H9 (cell line): Measurements from ENCODE around the gene TUBB2B. TPM values are rescaled to one million over a fixed set of nuclear protein-coding genes. Genes with fewer than 3 reads are reported as not detected.

Experiments used
- DNase-seq: peaks from one replicate; pipeline ENCODE4 v3.0.0-alpha.2; 2017
- H2AFZ ChIP-seq: one replicate; pipeline ENCODE4 v1.6.1; 2013; ENCODE audit warnings: mild to moderate bottlenecking, low read length, control low read depth, moderate library complexity
- H2AK5ac ChIP-seq: 2 replicates; pipeline ENCODE4 v1.6.1; 2013; ENCODE audit warnings: low read length, control low read depth, mixed read lengths; ENCODE audit not compliant: insufficient read length
- H2BK120ac ChIP-seq: one replicate; pipeline ENCODE4 v1.6.1; 2013; ENCODE audit warnings: low read depth, mild to moderate bottlenecking, low read length, control low read depth, inconsistent platforms; ENCODE audit not compliant: poor library complexity, severe bottlenecking
- H2BK12ac ChIP-seq: 2 replicates; pipeline ENCODE4 v1.6.1; 2013; ENCODE audit warnings: low read length, control low read depth, mixed read lengths, low read depth; ENCODE audit not compliant: insufficient read length
- H2BK15ac ChIP-seq: 2 replicates; pipeline ENCODE4 v1.6.1; 2013; ENCODE audit warnings: low read depth, low read length, control low read depth
- H2BK20ac ChIP-seq: one replicate; pipeline ENCODE4 v1.6.1; 2013; ENCODE audit warnings: low read depth, mild to moderate bottlenecking, low read length, control low read depth, inconsistent platforms; ENCODE audit not compliant: poor library complexity, severe bottlenecking
- H2BK5ac ChIP-seq: 2 replicates; pipeline ENCODE4 v1.6.1; 2013; ENCODE audit warnings: low read length, control low read depth, mixed read lengths; ENCODE audit not compliant: insufficient read length
- H3K14ac ChIP-seq: 2 replicates; pipeline ENCODE4 v1.6.1; 2013; ENCODE audit warnings: low read length, control low read depth; ENCODE audit not compliant: insufficient read depth
- H3K18ac ChIP-seq: 2 replicates; pipeline ENCODE4 v1.6.1; 2013; ENCODE audit warnings: low read depth, mild to moderate bottlenecking, mixed read lengths, low read length, control low read depth; ENCODE audit not compliant: insufficient read length
- H3K23ac ChIP-seq: 2 replicates; pipeline ENCODE4 v1.6.1; 2013; ENCODE audit warnings: low read length, control low read depth, mixed read lengths, low read depth; ENCODE audit not compliant: insufficient read length
- H3K23me2 ChIP-seq: 2 replicates; pipeline ENCODE4 v1.6.1; 2013; ENCODE audit warnings: low read depth, mild to moderate bottlenecking, mixed read lengths, low read length, control low read depth; ENCODE audit not compliant: insufficient read length, poor library complexity, severe bottlenecking
- H3K27ac ChIP-seq: 2 replicates; pipeline ENCODE4 v1.5.1; 2013; ENCODE audit warnings: low read length, control low read depth, mixed read lengths, low read depth; ENCODE audit not compliant: insufficient read length
- H3K27me3 ChIP-seq: 2 replicates; pipeline ENCODE4 v1.6.1; 2013; ENCODE audit warnings: low read length, control low read depth, inconsistent platforms; ENCODE audit not compliant: insufficient read depth
- H3K4ac ChIP-seq: 2 replicates; pipeline ENCODE4 v1.6.1; 2013; ENCODE audit warnings: low read depth, mild to moderate bottlenecking, control low read depth, inconsistent platforms, low read length, moderate library complexity
- H3K4me1 ChIP-seq: 2 replicates; pipeline ENCODE4 v1.6.1; 2013; ENCODE audit warnings: low read length, control low read depth, inconsistent platforms; ENCODE audit not compliant: insufficient read depth
- H3K4me2 ChIP-seq: 2 replicates; pipeline ENCODE4 v1.6.1; 2013; ENCODE audit warnings: low read length, control low read depth, mixed read lengths; ENCODE audit not compliant: insufficient read length, insufficient read depth
- H3K56ac ChIP-seq: 2 replicates; pipeline ENCODE4 v1.6.1; 2013; ENCODE audit warnings: low read depth, mild to moderate bottlenecking, mixed read lengths, low read length, control low read depth; ENCODE audit not compliant: insufficient read length
- H3K79me1 ChIP-seq: 2 replicates; pipeline ENCODE4 v1.6.1; 2013; ENCODE audit warnings: low read depth, mild to moderate bottlenecking, moderate library complexity, low read length, control low read depth, inconsistent platforms; ENCODE audit not compliant: insufficient read depth, poor library complexity, severe bottlenecking
- H3K79me2 ChIP-seq: 2 replicates; pipeline ENCODE4 v1.6.1; 2013; ENCODE audit warnings: low read length, control low read depth, inconsistent platforms; ENCODE audit not compliant: insufficient read depth
- H3K9ac ChIP-seq: 2 replicates; pipeline ENCODE4 v1.6.1; 2013; ENCODE audit warnings: low read length, control low read depth, mixed read lengths; ENCODE audit not compliant: insufficient read length; ENCODE audit errors: extremely low read depth
- H3K9me3 ChIP-seq: one replicate; pipeline ENCODE4 v1.6.1; 2013; ENCODE audit warnings: low read depth, low read length, inconsistent platforms; ENCODE audit not compliant: control insufficient read depth
- H3T11ph ChIP-seq: one replicate; pipeline ENCODE4 v1.6.1; 2013; ENCODE audit warnings: mild to moderate bottlenecking, low read length, control low read depth, inconsistent platforms
- H4K20me1 ChIP-seq: one replicate; pipeline ENCODE4 v1.6.1; 2013; ENCODE audit not compliant: control insufficient read depth, insufficient read length, insufficient read depth
- H4K5ac ChIP-seq: 2 replicates; pipeline ENCODE4 v1.6.1; 2013; ENCODE audit warnings: low read depth, mild to moderate bottlenecking, mixed read lengths, low read length, control low read depth; ENCODE audit not compliant: insufficient read length
- H4K8ac ChIP-seq: replicated peaks from 2 replicates; pipeline ENCODE4 v1.6.1; 2013; ENCODE audit warnings: low read length, control low read depth, mixed read lengths, low read depth; ENCODE audit not compliant: insufficient read length
- H4K91ac ChIP-seq: 2 replicates; pipeline ENCODE4 v1.6.1; 2013; ENCODE audit warnings: low read depth, mild to moderate bottlenecking, moderate library complexity, mixed read lengths, low read length, control low read depth; ENCODE audit not compliant: insufficient read length
- H3K27ac Mint-ChIP-seq, 3 experiments: 2 replicates in 2 of 3; 3 replicates in 1 of 3; pipeline ENCODE4 v1.8.0; 2020 to 2021; ENCODE audit warnings: mixed read lengths in 3 of 3, mild to moderate bottlenecking in 1 of 3, moderate library complexity in 1 of 3
- H3K27me3 Mint-ChIP-seq: 2 replicates; pipeline ENCODE4 v1.8.0; 2021; ENCODE audit warnings: low read depth, mild to moderate bottlenecking, moderate library complexity, mixed read lengths
- H3K36me3 Mint-ChIP-seq, 3 experiments: 2 replicates in 2 of 3; 3 replicates in 1 of 3; pipeline ENCODE4 v1.8.0; 2020 to 2021; ENCODE audit warnings: low read depth in 3 of 3, mixed read lengths in 3 of 3; ENCODE audit not compliant: insufficient read depth in 1 of 3
- H3K4me1 Mint-ChIP-seq, 2 experiments: 2 replicates each; pipeline ENCODE4 v1.8.0; 2020; ENCODE audit warnings: mixed read lengths in 2 of 2
- H3K4me3 Mint-ChIP-seq, 2 experiments: 2 replicates in 1 of 2; 3 replicates in 1 of 2; pipeline ENCODE4 v1.8.0; 2020 to 2021; ENCODE audit warnings: mild to moderate bottlenecking in 2 of 2, mixed read lengths in 2 of 2, moderate library complexity in 1 of 2
- H3K9me3 Mint-ChIP-seq, 2 experiments: 2 replicates in 1 of 2; 3 replicates in 1 of 2; pipeline ENCODE4 v1.8.0; 2020; ENCODE audit warnings: mild to moderate bottlenecking in 2 of 2, mixed read lengths in 2 of 2, moderate library complexity in 1 of 2
- WGBS: extraction: QIAGEN DNeasy Blood & Tissue Kit; methylation state at CpG from one replicate; pipeline ENCODE4 v1.1.7; 2013; ENCODE audit warnings: missing lambda C conversion rate, low lambda C conversion rate, mixed read lengths; ENCODE audit not compliant: insufficient read length; ENCODE audit errors: extremely low coverage; 5-methylcytosine and 5-hydroxymethylcytosine counted together
- total RNA-seq: library from RNA; stranded (reverse); gene quantifications from 2 replicates; pipeline ENCODE4 v1.2.1, GENCODE V29; 2021
- TF ChIP-seq, protein P1 (sequence below): fragments of 200-600 bp; sonication (generic); conservative IDR thresholded peaks from 3 replicates; pipeline ENCODE4 v1.8.0; 2021; ENCODE audit warnings: antibody characterized with exemption, mild to moderate bottlenecking

TUBB2B gene
- total RNA-seq, 1 experiment from 2014 or later, result 320 TPM

DNA sequence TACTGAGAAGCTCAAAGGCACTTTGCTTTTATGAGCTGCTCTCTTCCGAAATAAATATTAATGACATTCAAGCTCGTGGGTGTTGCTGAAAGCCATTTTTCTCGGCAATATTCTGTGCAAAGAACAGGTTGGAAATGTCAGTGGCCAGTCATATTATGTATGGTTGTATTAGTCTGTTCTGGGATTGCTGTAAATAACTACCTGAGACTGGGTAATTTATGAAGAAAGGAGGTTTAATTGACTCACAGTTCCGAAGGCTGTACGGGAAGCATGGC lies 32.1 kb downstream of the TUBB2B start:
- no peaks in the 10 kb centered on the region for H4K20me1 ChIP-seq
- no peak overlapping the region for H2BK5ac ChIP-seq
- H2AFZ ChIP-seq, result no peak overlapping the region
- H3K27me3 ChIP-seq, result no peaks in the 10 kb centered on the region
- Mint-ChIP-seq H3K27ac (no peak overlapping the region), H3K4me3 (no peak overlapping the region), H3K36me3 (peaks cover 2 to 3% (median 2%) of the 10 kb centered on the region in 3 experiments; a peak in 3 of 7 replicates), H3K9me3 (peaks cover 4 to 6% of the 10 kb centered on the region in 2 experiments), H3K27me3 (no peaks in the 10 kb centered on the region), H3K4me1 (peaks cover 16 to 19% of the 10 kb centered on the region in 2 experiments)
- H3K23me2 ChIP-seq, result no peaks in the 10 kb centered on the region
- H3K9ac ChIP-seq, result no peak overlapping the region
- H3K18ac ChIP-seq, result no peak overlapping the region
- H2BK120ac ChIP-seq, result no peak overlapping the region
- TF ChIP-seq, protein P1, sequence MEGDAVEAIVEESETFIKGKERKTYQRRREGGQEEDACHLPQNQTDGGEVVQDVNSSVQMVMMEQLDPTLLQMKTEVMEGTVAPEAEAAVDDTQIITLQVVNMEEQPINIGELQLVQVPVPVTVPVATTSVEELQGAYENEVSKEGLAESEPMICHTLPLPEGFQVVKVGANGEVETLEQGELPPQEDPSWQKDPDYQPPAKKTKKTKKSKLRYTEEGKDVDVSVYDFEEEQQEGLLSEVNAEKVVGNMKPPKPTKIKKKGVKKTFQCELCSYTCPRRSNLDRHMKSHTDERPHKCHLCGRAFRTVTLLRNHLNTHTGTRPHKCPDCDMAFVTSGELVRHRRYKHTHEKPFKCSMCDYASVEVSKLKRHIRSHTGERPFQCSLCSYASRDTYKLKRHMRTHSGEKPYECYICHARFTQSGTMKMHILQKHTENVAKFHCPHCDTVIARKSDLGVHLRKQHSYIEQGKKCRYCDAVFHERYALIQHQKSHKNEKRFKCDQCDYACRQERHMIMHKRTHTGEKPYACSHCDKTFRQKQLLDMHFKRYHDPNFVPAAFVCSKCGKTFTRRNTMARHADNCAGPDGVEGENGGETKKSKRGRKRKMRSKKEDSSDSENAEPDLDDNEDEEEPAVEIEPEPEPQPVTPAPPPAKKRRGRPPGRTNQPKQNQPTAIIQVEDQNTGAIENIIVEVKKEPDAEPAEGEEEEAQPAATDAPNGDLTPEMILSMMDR, result no peak
- no peak overlapping the region for H4K8ac ChIP-seq
- H3K14ac ChIP-seq, result no peak overlapping the region
- no peaks in the 10 kb centered on the region for H3K9me3 ChIP-seq
- H2BK15ac ChIP-seq, result no peak overlapping the region
- no peak overlapping the region for H2AK5ac ChIP-seq
- peak overlapping the region; percentile 11 for H3K4me2 ChIP-seq
- no peak overlapping the region for H4K91ac ChIP-seq
- no peaks in the 10 kb centered on the region for H3K79me2 ChIP-seq
- no peak overlapping the region for H2BK20ac ChIP-seq
- H3K79me1 ChIP-seq, result no peaks in the 10 kb centered on the region
- no peak overlapping the region for H2BK12ac ChIP-seq
- no peak overlapping the region for H3T11ph ChIP-seq
- no peak overlapping the region for H3K23ac ChIP-seq
- no CpG with 5 or more reads among the region's 5 CpGs for WGBS
- H3K4me1 ChIP-seq, result peaks cover 12% of the 10 kb centered on the region
- DNase-seq, result no peak
- H3K56ac ChIP-seq, result no peak overlapping the region
- H3K4ac ChIP-seq, result no peak overlapping the region
- H3K27ac ChIP-seq, result no peak overlapping the region
- no peak overlapping the region for H4K5ac ChIP-seq
